CD4-positive, alpha-beta T cell treated with Interferon alpha-2 for 1 hour (primary cell): ENCODE data around the gene MYH14.
"Not testable (repeated sequence)": the region's sequence is repeated elsewhere in the genome, so short reads cannot be mapped to it uniquely, and the experiment has no call there.

ENCODE experiments used
- DNase-seq, 2 donors: peaks; one replicate each; pipeline ENCODE4 v3.0.0-alpha.2; 2020 to 2022

MYH14 gene

DNA sequence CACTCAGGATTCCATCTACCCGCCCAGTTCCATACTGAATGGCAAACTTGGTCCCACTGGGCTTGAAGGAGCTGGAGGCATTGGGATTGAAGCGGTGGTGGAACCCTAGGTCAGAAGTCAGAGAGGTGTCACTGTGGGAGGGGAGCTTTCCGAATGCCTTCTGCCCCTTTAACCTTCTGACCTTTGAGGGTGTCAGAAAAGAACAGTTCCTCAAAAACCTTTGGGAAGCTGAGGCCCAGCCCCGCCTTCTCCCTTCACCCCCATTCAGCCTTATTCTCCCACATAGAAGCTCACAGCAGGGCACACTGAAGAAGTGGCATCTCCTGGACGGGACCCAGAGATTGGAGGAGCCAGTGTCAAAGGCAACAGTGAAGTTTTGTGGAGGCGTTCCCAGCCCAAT, 133.6 kb downstream of the MYH14 start:
- not testable (repeated sequence) for DNase-seq

DNA sequence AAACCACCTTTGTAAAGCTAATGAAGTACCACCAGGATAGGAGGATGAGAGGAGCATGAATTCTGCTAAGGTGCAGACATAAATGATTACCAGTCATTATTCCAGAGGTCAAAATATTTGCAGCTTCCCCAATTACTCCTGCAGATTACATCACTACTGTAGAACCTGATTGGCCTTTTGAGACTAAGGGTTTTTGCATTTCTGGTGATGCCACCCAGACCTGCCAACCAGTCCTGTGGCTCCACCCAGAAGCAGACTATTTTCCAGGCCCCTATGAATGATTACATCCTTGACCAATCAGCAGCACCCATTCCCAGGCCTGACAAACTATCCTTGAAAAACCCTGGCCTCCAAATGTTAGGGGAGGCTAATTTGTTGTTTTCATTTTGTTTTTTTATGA, 136.9 kb downstream of the MYH14 start:
- DNase-seq, result no peak

- DNase-seq, result no peak
Observed at GRCh38 chr19:50341091-50341564, 137.7 kb downstream of the MYH14 start.

- peak in 1 of 2 donors; percentile 75 for DNase-seq
Observed at GRCh38 chr19:50344661-50345318, 141.4 kb downstream of the MYH14 start.

GRCh38 chr19:50347089-50347581, 143.7 kb downstream of the MYH14 start:
- DNase-seq, result peak in 1 of 2 donors; percentile 62

GRCh38 chr19:50349277-50350057, 146.0 kb downstream of the MYH14 start:
- no peak for DNase-seq

DNA sequence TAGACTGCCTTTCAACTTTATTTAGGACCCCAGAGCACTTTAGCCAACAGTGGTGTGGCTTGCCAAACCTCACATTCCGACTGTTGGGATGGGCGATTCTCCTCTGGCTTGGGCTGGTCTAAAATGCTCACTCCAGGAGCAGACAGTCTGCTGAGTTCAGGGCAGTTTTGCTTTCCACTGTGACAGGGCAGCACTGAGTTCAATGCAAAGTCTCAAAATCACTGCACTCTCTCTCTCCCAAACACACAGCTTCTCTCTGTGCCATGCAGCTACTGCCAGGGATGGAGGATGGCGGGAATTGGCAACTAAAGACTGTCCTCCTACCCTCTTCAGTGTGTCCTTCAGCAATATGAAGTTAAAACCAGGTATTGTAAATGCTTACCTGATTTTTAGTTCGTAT, 148.8 kb downstream of the MYH14 start:
- DNase-seq, result no peak

DNA sequence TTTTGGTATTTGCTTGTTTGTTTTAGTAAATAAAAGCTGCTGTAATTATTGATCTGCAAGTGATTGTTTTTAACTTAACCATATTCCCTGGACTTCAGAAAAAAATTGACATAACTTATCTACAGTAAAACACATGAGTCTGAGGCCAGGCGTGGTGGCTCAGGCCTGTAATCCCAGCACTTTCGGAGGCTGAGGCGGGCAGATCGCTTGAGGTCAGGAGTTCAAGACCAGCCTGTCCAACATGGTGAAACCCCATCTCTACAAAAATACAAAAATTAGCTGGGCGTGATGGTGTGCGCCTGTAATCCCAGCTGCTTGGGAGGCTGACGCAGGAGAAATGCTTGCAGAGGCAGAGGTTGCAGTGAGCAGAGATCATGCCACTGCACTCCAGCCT, 150.1 kb downstream of the MYH14 start:
- not testable (repeated sequence) for DNase-seq

GRCh38 chr19:50356691-50357177, 153.3 kb downstream of the MYH14 start:
- DNase-seq, result no peak

GRCh38 chr19:50357178-50358100, 154.0 kb downstream of the MYH14 start:
- peak; percentile 89 to 93 for DNase-seq

DNA sequence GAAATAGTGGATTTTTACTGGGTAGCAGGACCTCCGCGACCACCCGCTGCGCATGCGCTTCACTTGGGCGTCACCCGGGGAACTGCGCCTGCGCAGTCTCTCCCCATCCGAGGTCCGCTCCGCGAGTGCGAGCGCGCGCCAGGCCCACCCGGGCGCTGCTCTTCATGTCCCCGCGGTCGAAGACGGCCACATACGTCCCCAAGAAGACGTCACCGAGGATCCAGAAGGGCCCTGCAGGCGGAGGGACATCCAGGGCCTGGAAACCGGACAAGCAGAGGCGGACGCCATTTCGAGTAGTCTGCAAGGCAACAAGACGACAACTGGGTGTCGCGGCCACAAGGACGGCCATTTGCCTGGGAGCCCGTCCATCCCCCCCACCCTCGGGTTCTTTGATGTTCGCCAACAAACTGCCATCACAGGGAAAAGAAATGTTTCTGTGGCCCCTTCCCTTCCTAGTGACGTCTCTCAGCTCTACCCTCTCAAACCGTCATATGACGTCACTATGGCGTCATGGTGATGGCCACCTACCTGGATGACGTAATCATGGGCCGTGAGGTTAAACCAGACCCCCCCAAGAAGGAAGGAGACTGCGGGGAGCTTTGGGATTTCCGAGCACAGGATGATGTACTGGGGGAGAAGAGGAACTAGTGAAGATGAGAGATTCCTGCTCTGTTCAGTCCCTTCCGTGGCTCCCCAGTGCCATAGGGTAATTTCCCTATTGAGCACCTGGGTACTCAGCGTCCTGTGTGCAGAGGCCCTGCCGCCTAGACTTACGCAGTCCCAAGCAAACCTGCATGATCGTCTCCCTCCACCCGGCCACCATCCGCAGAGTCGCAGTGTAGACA, 155.3 kb downstream of the MYH14 start:
- DNase-seq, result peak; percentile 86 to 90

DNA sequence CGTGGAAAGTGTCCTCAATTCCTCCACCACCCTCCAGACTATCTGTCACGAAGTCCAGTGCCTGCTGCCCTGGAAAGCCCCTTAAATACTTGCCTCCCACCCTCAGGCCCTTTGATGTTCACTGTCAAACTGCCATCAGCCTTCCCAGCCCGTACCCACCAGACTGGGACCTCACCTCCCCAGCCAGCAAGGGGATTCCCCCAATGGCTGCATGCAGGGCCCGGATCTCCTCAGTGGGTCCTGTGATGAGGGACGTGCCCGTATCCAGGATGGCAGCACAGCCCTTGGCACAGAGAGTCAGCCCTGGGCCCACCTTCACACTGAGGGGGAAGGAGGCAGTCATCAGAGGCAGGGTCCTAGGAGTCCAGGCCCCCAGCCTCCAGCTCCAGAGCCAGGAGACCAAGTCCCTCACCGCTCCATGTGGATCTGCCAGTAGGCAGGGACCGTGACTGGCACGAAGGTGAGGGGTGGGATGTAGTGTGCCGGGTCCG, 156.0 kb downstream of the MYH14 start:
- DNase-seq, result peak in 1 of 2 donors; percentile 29
